Skeletal muscle satellite cell (primary cell): ENCODE results near the gene KANSL3.

Source experiments
- H3K27me3 ChIP-seq: 2 replicates; pipeline ENCODE4 v1.7.0; 2013; ENCODE audit warnings: low read length; ENCODE audit not compliant: control insufficient read depth, insufficient read depth
- H3K36me3 ChIP-seq: 2 replicates; pipeline ENCODE4 v1.7.0; 2013; ENCODE audit warnings: mild to moderate bottlenecking, control low read depth, low read length; ENCODE audit not compliant: insufficient read depth
- H3K4me1 ChIP-seq: 2 replicates; pipeline ENCODE4 v1.7.0; 2013; ENCODE audit warnings: low read length; ENCODE audit not compliant: control insufficient read depth, insufficient read depth
- H3K4me2 ChIP-seq: 2 replicates; pipeline ENCODE4 v1.7.0; 2013; ENCODE audit warnings: mild to moderate bottlenecking, low read length
- H3K4me3 ChIP-seq: 2 replicates; pipeline ENCODE4 v1.7.0; 2013; ENCODE audit warnings: low read length
- H3K9ac ChIP-seq: 2 replicates; pipeline ENCODE4 v1.7.0; 2013; ENCODE audit warnings: mild to moderate bottlenecking, low read depth, low read length, moderate library complexity
- H3K9me3 ChIP-seq: replicated peaks from 2 replicates; pipeline ENCODE4 v1.7.0; 2013; ENCODE audit warnings: mild to moderate bottlenecking, control low read depth, low read length

The KANSL3 gene

GRCh38 chr2:96596596-96596995, 41.5 kb downstream of the KANSL3 start:
- Histone ChIP-seq H3K9ac (no peak overlapping the region), H3K4me3 (no peak overlapping the region), H3K4me2 (no peak overlapping the region), H3K27me3 (no peaks in the 10 kb centered on the region), H3K36me3 (peaks cover 79% of the 10 kb centered on the region), H3K9me3 (no peaks in the 10 kb centered on the region), H3K4me1 (no peaks in the 10 kb centered on the region)

GRCh38 chr2:96594691-96595152, 43.4 kb downstream of the KANSL3 start:
- no peaks in the 10 kb centered on the region for H3K27me3 ChIP-seq
- H3K36me3 ChIP-seq, result peaks cover 63% of the 10 kb centered on the region
- no peaks in the 10 kb centered on the region for H3K4me1 ChIP-seq
- no peak overlapping the region for H3K4me2 ChIP-seq
- H3K4me3 ChIP-seq, result no peak overlapping the region
- no peaks in the 10 kb centered on the region for H3K9me3 ChIP-seq
- no peak overlapping the region for H3K9ac ChIP-seq

- H3K4me2 ChIP-seq, result no peak overlapping the region
- no peak overlapping the region for H3K4me3 ChIP-seq
- peaks cover 60% of the 10 kb centered on the region for H3K36me3 ChIP-seq
- no peaks in the 10 kb centered on the region for H3K4me1 ChIP-seq
- no peaks in the 10 kb centered on the region for H3K27me3 ChIP-seq
- H3K9me3 ChIP-seq, result no peaks in the 10 kb centered on the region
- no peak overlapping the region for H3K9ac ChIP-seq
Observed at GRCh38 chr2:96594282-96594681, 43.8 kb downstream of the KANSL3 start.

GRCh38 chr2:96591494-96591893, 46.6 kb downstream of the KANSL3 start:
- peaks cover 43% of the 10 kb centered on the region for H3K36me3 ChIP-seq
- H3K9ac ChIP-seq, result no peak overlapping the region
- H3K9me3 ChIP-seq, result no peaks in the 10 kb centered on the region
- H3K27me3 ChIP-seq, result no peaks in the 10 kb centered on the region
- H3K4me3 ChIP-seq, result no peak overlapping the region
- no peak overlapping the region for H3K4me2 ChIP-seq
- no peaks in the 10 kb centered on the region for H3K4me1 ChIP-seq

- Histone ChIP-seq H3K27me3 (no peaks in the 10 kb centered on the region), H3K36me3 (peaks cover 40% of the 10 kb centered on the region), H3K4me1 (no peaks in the 10 kb centered on the region), H3K4me3 (no peak overlapping the region), H3K9ac (no peak overlapping the region), H3K4me2 (no peak overlapping the region), H3K9me3 (no peaks in the 10 kb centered on the region)
Observed at GRCh38 chr2:96591054-96591453, 47.1 kb downstream of the KANSL3 start.

- Histone ChIP-seq H3K4me2 (no peak overlapping the region), H3K9me3 (no peaks in the 10 kb centered on the region), H3K4me3 (no peak overlapping the region), H3K36me3 (peaks cover 9% of the 10 kb centered on the region), H3K9ac (no peak overlapping the region), H3K27me3 (no peaks in the 10 kb centered on the region), H3K4me1 (no peaks in the 10 kb centered on the region)
Observed at GRCh38 chr2:96587843-96588242, 50.3 kb downstream of the KANSL3 start.

- no peak overlapping the region for H3K4me3 ChIP-seq
- no peak overlapping the region for H3K4me2 ChIP-seq
- H3K9ac ChIP-seq, result no peak overlapping the region
- H3K27me3 ChIP-seq, result no peaks in the 10 kb centered on the region
- no peaks in the 10 kb centered on the region for H3K4me1 ChIP-seq
- H3K36me3 ChIP-seq, result no peaks in the 10 kb centered on the region
- no peaks in the 10 kb centered on the region for H3K9me3 ChIP-seq
Observed at GRCh38 chr2:96584017-96584416, 54.1 kb downstream of the KANSL3 start.

- no peak overlapping the region for H3K4me3 ChIP-seq
- no peaks in the 10 kb centered on the region for H3K27me3 ChIP-seq
- H3K4me2 ChIP-seq, result no peak overlapping the region
- H3K36me3 ChIP-seq, result no peaks in the 10 kb centered on the region
- H3K4me1 ChIP-seq, result no peaks in the 10 kb centered on the region
- no peak overlapping the region for H3K9ac ChIP-seq
- no peaks in the 10 kb centered on the region for H3K9me3 ChIP-seq
Observed at GRCh38 chr2:96580771-96581170, 57.3 kb downstream of the KANSL3 start.

GRCh38 chr2:96579422-96579821, 58.7 kb downstream of the KANSL3 start:
- no peaks in the 10 kb centered on the region for H3K9me3 ChIP-seq
- H3K36me3 ChIP-seq, result no peaks in the 10 kb centered on the region
- no peak overlapping the region for H3K9ac ChIP-seq
- H3K4me3 ChIP-seq, result no peak overlapping the region
- H3K4me1 ChIP-seq, result no peaks in the 10 kb centered on the region
- no peaks in the 10 kb centered on the region for H3K27me3 ChIP-seq
- no peak overlapping the region for H3K4me2 ChIP-seq

GRCh38 chr2:96578731-96579130, 59.4 kb downstream of the KANSL3 start:
- Histone ChIP-seq H3K4me2 (no peak overlapping the region), H3K4me3 (no peak overlapping the region), H3K9ac (no peak overlapping the region), H3K27me3 (no peaks in the 10 kb centered on the region), H3K4me1 (no peaks in the 10 kb centered on the region), H3K9me3 (no peaks in the 10 kb centered on the region), H3K36me3 (no peaks in the 10 kb centered on the region)

- no peaks in the 10 kb centered on the region for H3K4me1 ChIP-seq
- H3K27me3 ChIP-seq, result no peaks in the 10 kb centered on the region
- H3K36me3 ChIP-seq, result no peaks in the 10 kb centered on the region
- no peak overlapping the region for H3K4me2 ChIP-seq
- H3K4me3 ChIP-seq, result no peak overlapping the region
- H3K9me3 ChIP-seq, result no peaks in the 10 kb centered on the region
- no peak overlapping the region for H3K9ac ChIP-seq
Observed at GRCh38 chr2:96577501-96577900, 60.6 kb downstream of the KANSL3 start.

GRCh38 chr2:96575785-96576456, 62.2 kb downstream of the KANSL3 start:
- Histone ChIP-seq H3K4me3 (no peak overlapping the region), H3K27me3 (no peaks in the 10 kb centered on the region), H3K4me2 (no peak overlapping the region), H3K9ac (no peak overlapping the region), H3K9me3 (no peaks in the 10 kb centered on the region), H3K36me3 (no peaks in the 10 kb centered on the region), H3K4me1 (no peaks in the 10 kb centered on the region)
